Measurements from ENCODE around the gene DYNLT2B.

GRCh38 chr3:196332168-196332567 is 14.1 kb upstream of the DYNLT2B start:
- TF ChIP-seq CTCF (IDR thresholded peaks at IDR 0.05): no peak
- no peak for TF ChIP-seq EZH2 (IDR thresholded peaks at IDR 0.05)

All from neural progenitor cell (in vitro differentiated cells).